GM12801 (cell line): ENCODE results near the gene NMBR.

Experiments
- CTCF ChIP-seq: IDR thresholded peaks from one replicate; pipeline ENCODE4 v1.5.1; 2011; ENCODE audit warnings: control low read depth; ENCODE audit not compliant: insufficient read length; ENCODE audit errors: extremely low read depth

Gene NMBR

GRCh38 chr6:142152746-142153145, 5.8 kb upstream of the NMBR start:
- no peak for TF ChIP-seq CTCF

GRCh38 chr6:142138876-142139275, 8.0 kb downstream of the NMBR start:
- TF ChIP-seq CTCF: no peak

- TF ChIP-seq CTCF: no peak
Observed at GRCh38 chr6:142132625-142133024, 14.3 kb downstream of the NMBR start, which contains the start of gene GJE1. TSS of gene GJE1 (plus strand) at chr6:142132925. CDS start at chr6:142133159, 234 bp downstream.

GRCh38 chr6:142130814-142131213, 16.1 kb downstream of the NMBR start:
- TF ChIP-seq CTCF: no peak

- TF ChIP-seq CTCF: no peak
Observed at GRCh38 chr6:142121342-142121741, 25.6 kb downstream of the NMBR start.

- no peak for TF ChIP-seq CTCF
Observed at GRCh38 chr6:142118925-142119324, 28.0 kb downstream of the NMBR start.

- TF ChIP-seq CTCF: no peak
Observed at GRCh38 chr6:142118328-142118727, 28.6 kb downstream of the NMBR start.

GRCh38 chr6:142117366-142117765, 29.6 kb downstream of the NMBR start:
- no peak for TF ChIP-seq CTCF
